Loucy (cell line): ENCODE data around the gene DAPL1.

ENCODE experiments used
- H2AFZ ChIP-seq: fragments of 200-600 bp; sonication (generic); 2 replicates; pipeline ENCODE4 v1.6.0; 2016; ENCODE audit warnings: antibody characterized with exemption, mild to moderate bottlenecking, low read length, moderate library complexity
- H3F3A ChIP-seq: fragments of 200-600 bp; 2 replicates; pipeline ENCODE4 v1.6.0; 2016; ENCODE audit warnings: antibody characterized with exemption, low read depth, mild to moderate bottlenecking
- H3K27me3 ChIP-seq: fragments of 200-600 bp; sonication (generic); 2 replicates; pipeline ENCODE4 v1.6.1; 2014; ENCODE audit warnings: low read length, mild to moderate bottlenecking; ENCODE audit not compliant: insufficient read depth, poor library complexity, severe bottlenecking
- H3K36me3 ChIP-seq: fragments of 200-600 bp; sonication (generic); 2 replicates; pipeline ENCODE4 v1.6.1; 2016; ENCODE audit warnings: low read length; ENCODE audit not compliant: insufficient read depth
- H3K4me1 ChIP-seq: fragments of 200-600 bp; sonication (generic); 2 replicates; pipeline ENCODE4 v1.5.1; 2014; ENCODE audit warnings: low read length, mild to moderate bottlenecking; ENCODE audit not compliant: insufficient read depth, poor library complexity, severe bottlenecking
- H3K4me2 ChIP-seq: fragments of 200-600 bp; sonication (generic); 2 replicates; pipeline ENCODE4 v1.6.0; 2014; ENCODE audit warnings: antibody characterized with exemption, low read length, low read depth, mild to moderate bottlenecking; ENCODE audit not compliant: poor library complexity, severe bottlenecking
- H3K4me3 ChIP-seq: fragments of 200-600 bp; sonication (generic); 2 replicates; pipeline ENCODE4 v1.5.1; 2014; ENCODE audit warnings: low read length, mild to moderate bottlenecking, mixed read lengths; ENCODE audit not compliant: poor library complexity, severe bottlenecking
- H3K79me2 ChIP-seq: fragments of 200-600 bp; sonication (generic); 2 replicates; pipeline ENCODE4 v1.6.1; 2014; ENCODE audit warnings: low read length; ENCODE audit not compliant: insufficient read depth
- H3K9ac ChIP-seq: fragments of 200-600 bp; sonication (generic); 2 replicates; pipeline ENCODE4 v1.6.0; 2014; ENCODE audit warnings: mild to moderate bottlenecking, low read depth, low read length, moderate library complexity; ENCODE audit not compliant: poor library complexity, severe bottlenecking
- H3K9me2 ChIP-seq: fragments of 200-600 bp; sonication (generic); replicated peaks from 2 replicates; pipeline ENCODE4 v1.6.1; 2016; ENCODE audit warnings: low read depth, low read length, mixed read lengths
- H3K9me3 ChIP-seq: fragments of 200-600 bp; sonication (generic); 2 replicates; pipeline ENCODE4 v1.6.1; 2014; ENCODE audit warnings: mild to moderate bottlenecking, antibody characterized with exemption, low read length, low read depth; ENCODE audit not compliant: insufficient read depth
- H4K20me1 ChIP-seq: fragments of 200-600 bp; sonication (generic); 2 replicates; pipeline ENCODE4 v1.6.0; 2014; ENCODE audit warnings: antibody characterized with exemption, low read length, mild to moderate bottlenecking; ENCODE audit not compliant: insufficient read depth, poor library complexity, severe bottlenecking
- EZH2phosphoT487 ChIP-seq: fragments of 200-600 bp; IDR thresholded peaks from 2 replicates; pipeline ENCODE4 v1.6.1; 2018; ENCODE audit warnings: antibody characterized with exemption, mild to moderate bottlenecking, moderate library complexity, borderline replicate concordance
- TF ChIP-seq, protein P1 (sequence below): fragments of 200-600 bp; sonication (generic); conservative IDR thresholded peaks from 2 replicates; pipeline ENCODE4 v1.5.1; 2014; ENCODE audit warnings: mild to moderate bottlenecking, antibody characterized with exemption, low read length

DAPL1 gene

DNA sequence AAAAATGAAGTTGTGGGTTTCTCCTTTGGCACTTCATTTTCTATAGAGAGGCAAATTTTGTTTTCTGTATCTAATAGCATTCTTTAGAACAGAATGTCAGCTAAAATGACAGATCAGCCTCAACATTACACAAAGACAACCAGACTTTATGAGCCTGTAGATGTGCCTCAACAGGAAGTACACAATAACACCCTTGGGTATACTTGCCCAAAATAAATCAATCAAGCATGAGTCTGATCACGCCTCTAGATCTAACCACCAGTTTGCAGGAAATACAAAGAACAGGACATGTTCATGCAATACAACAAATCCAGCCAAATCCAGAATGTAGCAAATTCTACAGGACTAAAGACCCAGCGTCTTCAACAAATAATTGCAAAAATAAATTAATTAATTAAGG, 11.2 kb upstream of the DAPL1 start:
- Histone ChIP-seq H3K9ac (no peak overlapping the region), H3F3A (no peaks in the 10 kb centered on the region), H4K20me1 (no peaks in the 10 kb centered on the region), H3K4me1 (peaks cover 14% of the 10 kb centered on the region), H3K79me2 (no peaks in the 10 kb centered on the region), H3K36me3 (no peaks in the 10 kb centered on the region), H3K4me2 (peak overlapping the region; percentile 40), H3K9me2 (no peaks in the 10 kb centered on the region), H3K27me3 (no peaks in the 10 kb centered on the region), H2AFZ (no peak overlapping the region), H3K9me3 (no peaks in the 10 kb centered on the region), H3K4me3 (peak overlapping the region; percentile 1)
- TF ChIP-seq, protein P1, sequence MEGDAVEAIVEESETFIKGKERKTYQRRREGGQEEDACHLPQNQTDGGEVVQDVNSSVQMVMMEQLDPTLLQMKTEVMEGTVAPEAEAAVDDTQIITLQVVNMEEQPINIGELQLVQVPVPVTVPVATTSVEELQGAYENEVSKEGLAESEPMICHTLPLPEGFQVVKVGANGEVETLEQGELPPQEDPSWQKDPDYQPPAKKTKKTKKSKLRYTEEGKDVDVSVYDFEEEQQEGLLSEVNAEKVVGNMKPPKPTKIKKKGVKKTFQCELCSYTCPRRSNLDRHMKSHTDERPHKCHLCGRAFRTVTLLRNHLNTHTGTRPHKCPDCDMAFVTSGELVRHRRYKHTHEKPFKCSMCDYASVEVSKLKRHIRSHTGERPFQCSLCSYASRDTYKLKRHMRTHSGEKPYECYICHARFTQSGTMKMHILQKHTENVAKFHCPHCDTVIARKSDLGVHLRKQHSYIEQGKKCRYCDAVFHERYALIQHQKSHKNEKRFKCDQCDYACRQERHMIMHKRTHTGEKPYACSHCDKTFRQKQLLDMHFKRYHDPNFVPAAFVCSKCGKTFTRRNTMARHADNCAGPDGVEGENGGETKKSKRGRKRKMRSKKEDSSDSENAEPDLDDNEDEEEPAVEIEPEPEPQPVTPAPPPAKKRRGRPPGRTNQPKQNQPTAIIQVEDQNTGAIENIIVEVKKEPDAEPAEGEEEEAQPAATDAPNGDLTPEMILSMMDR: no peak
- no peak for TF ChIP-seq EZH2phosphoT487

DNA sequence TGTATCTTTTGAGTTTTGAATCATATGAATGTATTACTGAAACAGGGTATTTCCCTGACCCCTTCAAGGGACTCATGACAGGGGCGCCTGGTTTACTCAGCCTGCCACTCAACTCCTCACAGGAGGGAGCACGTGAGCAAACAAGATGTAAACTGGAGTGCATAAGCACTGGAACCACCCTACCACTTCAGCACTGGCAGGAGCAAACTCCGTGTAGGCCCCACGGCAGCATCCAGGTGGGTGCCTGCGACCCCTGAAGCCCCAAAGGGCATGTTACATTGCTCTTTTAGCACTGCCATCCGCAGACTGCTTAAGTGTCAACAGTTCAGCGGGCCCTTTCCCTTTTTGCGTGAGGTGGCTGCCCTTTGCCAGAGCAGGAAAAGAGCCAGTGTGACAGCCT, 8.2 kb upstream of the DAPL1 start:
- Histone ChIP-seq H3K9me2 (no peaks in the 10 kb centered on the region), H2AFZ (no peak overlapping the region), H3K36me3 (no peaks in the 10 kb centered on the region), H3K9ac (no peak overlapping the region), H3K79me2 (no peaks in the 10 kb centered on the region), H3F3A (no peaks in the 10 kb centered on the region), H3K4me2 (no peak overlapping the region), H3K4me3 (no peak overlapping the region), H3K4me1 (peaks cover 14% of the 10 kb centered on the region), H4K20me1 (no peaks in the 10 kb centered on the region), H3K9me3 (no peaks in the 10 kb centered on the region), H3K27me3 (no peaks in the 10 kb centered on the region)
- TF ChIP-seq EZH2phosphoT487: no peak
- TF ChIP-seq, protein P1: no peak

DNA sequence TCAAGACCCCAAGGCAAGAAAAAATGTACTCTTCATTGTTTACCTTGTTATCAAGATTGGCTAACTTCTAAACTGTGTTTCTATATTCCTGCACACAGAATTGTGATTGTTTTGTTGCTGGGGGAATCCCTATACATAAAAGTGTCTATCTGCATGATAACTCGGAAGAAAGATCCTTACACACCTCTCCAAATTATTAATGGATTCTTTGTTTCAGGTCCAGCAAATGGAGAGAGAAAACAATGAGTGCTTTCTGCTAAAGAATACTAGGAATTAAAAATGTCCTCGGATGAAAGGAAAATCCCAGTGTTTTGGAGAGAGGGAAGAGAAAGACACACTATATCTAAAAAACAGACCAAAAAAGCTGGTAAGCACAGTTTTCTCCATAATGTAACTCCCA, 6.2 kb upstream of the DAPL1 start:
- no peak overlapping the region for H3K9ac ChIP-seq
- no peak overlapping the region for H3K4me3 ChIP-seq
- H3K79me2 ChIP-seq: no peaks in the 10 kb centered on the region
- TF ChIP-seq EZH2phosphoT487: no peak
- TF ChIP-seq, protein P1: no peak
- no peaks in the 10 kb centered on the region for H3K9me3 ChIP-seq
- no peaks in the 10 kb centered on the region for H3K27me3 ChIP-seq
- no peaks in the 10 kb centered on the region for H4K20me1 ChIP-seq
- H3F3A ChIP-seq: no peaks in the 10 kb centered on the region
- no peaks in the 10 kb centered on the region for H3K36me3 ChIP-seq
- H2AFZ ChIP-seq: no peak overlapping the region
- H3K4me2 ChIP-seq: no peak overlapping the region
- H3K4me1 ChIP-seq: peaks cover 7% of the 10 kb centered on the region
- no peaks in the 10 kb centered on the region for H3K9me2 ChIP-seq
